Measurements from ENCODE around the gene GRIFIN.

The GRIFIN gene

GRCh38 chr7:2438186-2438585 is 38.0 kb downstream of the GRIFIN start:
- no peak overlapping the region for H3K4me3 Mint-ChIP-seq
- H3K27me3 Mint-ChIP-seq: no peaks in the 10 kb centered on the region
- H3K36me3 Mint-ChIP-seq: peaks cover 11 to 33% of the 10 kb centered on the region in 2 donors
- peaks cover 5 to 7% of the 10 kb centered on the region in 2 donors for H3K4me1 Mint-ChIP-seq
- H3K9me3 Mint-ChIP-seq: no peaks in the 10 kb centered on the region
- DNase-seq: no peak
- H3K27ac Mint-ChIP-seq: no peak overlapping the region
- ATAC-seq (replicated peaks): no peak

GRCh38 chr7:2437537-2438148 is 38.6 kb downstream of the GRIFIN start:
- Mint-ChIP-seq H3K4me1 (peaks cover 5 to 7% of the 10 kb centered on the region in 2 donors), H3K36me3 (peaks cover 14 to 34% of the 10 kb centered on the region in 2 donors)

DNA sequence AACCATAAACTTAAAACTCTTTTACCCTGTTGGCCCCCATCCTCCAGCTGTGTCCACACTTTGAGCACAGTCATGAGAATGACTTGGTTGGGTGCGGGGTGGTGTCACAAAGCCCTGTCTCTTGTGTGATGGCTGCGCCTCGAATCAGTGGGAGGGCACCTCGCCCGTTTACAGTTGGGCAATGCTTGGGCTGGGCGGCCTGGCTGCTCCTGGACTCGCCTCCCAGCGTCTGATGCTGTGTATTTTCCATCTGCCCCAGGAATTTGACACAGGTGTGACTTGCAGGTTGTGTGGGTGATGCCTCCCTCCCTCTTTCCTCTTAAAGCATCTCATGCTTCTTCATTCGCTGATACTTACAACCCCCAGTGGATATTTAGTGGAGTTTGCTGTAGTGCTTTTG is 39.1 kb downstream of the GRIFIN start:
- Mint-ChIP-seq H3K9me3 (no peaks in the 10 kb centered on the region), H3K4me1 (peaks cover 4 to 6% of the 10 kb centered on the region in 2 donors), H3K36me3 (peaks cover 14 to 37% of the 10 kb centered on the region in 2 donors), H3K27me3 (no peaks in the 10 kb centered on the region), H3K27ac (no peak overlapping the region), H3K4me3 (no peak overlapping the region)
- ATAC-seq (replicated peaks) (no peak), DNase-seq (no peak)

More at GRCh38 chr7:2437537-2438148, 38.6 kb downstream of the GRIFIN start:
- H3K4me3 Mint-ChIP-seq: no peak overlapping the region
- H3K9me3 Mint-ChIP-seq: no peaks in the 10 kb centered on the region
- no peak overlapping the region for H3K27ac Mint-ChIP-seq
- no peak for ATAC-seq (replicated peaks)
- DNase-seq: no peak
- H3K27me3 Mint-ChIP-seq: no peaks in the 10 kb centered on the region

DNA sequence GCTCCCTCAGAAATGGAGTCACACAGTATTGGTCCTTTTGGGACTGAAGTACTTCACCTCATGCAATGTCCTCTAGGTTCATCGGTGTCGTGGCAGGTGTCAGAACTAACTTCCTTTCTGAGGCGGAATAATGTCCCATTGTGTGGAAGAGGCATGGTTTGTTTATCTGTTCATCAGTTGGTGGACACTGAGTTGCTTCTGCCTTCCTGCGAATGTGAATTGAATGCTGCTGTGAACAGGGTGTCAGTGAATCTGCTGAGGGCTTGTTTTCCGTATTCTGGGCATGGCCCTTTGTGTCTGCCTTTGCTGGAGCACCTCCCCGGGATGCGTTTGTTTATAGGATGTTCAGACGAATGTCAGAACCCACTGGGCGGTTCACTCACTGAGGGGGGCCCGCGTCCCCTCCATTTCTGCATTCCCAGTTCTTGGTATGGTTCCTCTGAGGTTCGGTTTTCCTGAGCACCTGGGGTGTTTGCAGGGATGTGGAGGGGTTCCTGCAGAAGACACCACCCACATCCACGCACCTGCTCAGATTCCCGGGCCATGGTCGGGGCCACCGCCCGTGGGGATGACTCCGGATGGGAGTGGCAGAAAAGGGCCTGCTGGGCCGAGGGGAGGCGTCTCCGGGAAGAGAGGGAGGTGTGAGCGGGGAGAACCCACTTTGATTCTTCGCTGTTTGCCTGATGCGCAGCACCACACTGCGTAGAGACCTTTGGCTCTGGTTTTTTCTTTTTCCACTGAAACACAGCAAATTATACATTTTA is 39.7 kb downstream of the GRIFIN start:
- no peaks in the 10 kb centered on the region for H3K4me1 Mint-ChIP-seq
- H3K4me3 Mint-ChIP-seq: no peak overlapping the region
- no peak overlapping the region for H3K27ac Mint-ChIP-seq
- no peaks in the 10 kb centered on the region for H3K9me3 Mint-ChIP-seq
- no peak for DNase-seq
- ATAC-seq (replicated peaks): no peak
- H3K27me3 Mint-ChIP-seq: no peaks in the 10 kb centered on the region
- H3K36me3 Mint-ChIP-seq: peaks cover 14 to 39% of the 10 kb centered on the region in 2 donors

- Mint-ChIP-seq H3K4me3 (no peak overlapping the region), H3K27me3 (no peaks in the 10 kb centered on the region), H3K9me3 (peaks cover 5 to 6% of the 10 kb centered on the region in 2 donors), H3K4me1 (no peaks in the 10 kb centered on the region), H3K27ac (no peak overlapping the region), H3K36me3 (peaks cover 23 to 47% of the 10 kb centered on the region in 2 donors)
- no peak for DNase-seq
- no peak for ATAC-seq (replicated peaks)
Measured at GRCh38 chr7:2435146-2435545, 41.1 kb downstream of the GRIFIN start.

- no peak overlapping the region for H3K27ac Mint-ChIP-seq
- ATAC-seq (replicated peaks) (no peak), DNase-seq (no peak)
- peaks cover 23 to 44% of the 10 kb centered on the region in 2 donors for H3K36me3 Mint-ChIP-seq
- no peak overlapping the region for H3K4me3 Mint-ChIP-seq
- H3K4me1 Mint-ChIP-seq: peaks cover 0 to 2% of the 10 kb centered on the region in 2 donors
- peaks cover 5 to 6% of the 10 kb centered on the region in 2 donors for H3K9me3 Mint-ChIP-seq
- H3K27me3 Mint-ChIP-seq: no peaks in the 10 kb centered on the region
Measured at GRCh38 chr7:2433713-2434550, 42.3 kb downstream of the GRIFIN start.

DNA sequence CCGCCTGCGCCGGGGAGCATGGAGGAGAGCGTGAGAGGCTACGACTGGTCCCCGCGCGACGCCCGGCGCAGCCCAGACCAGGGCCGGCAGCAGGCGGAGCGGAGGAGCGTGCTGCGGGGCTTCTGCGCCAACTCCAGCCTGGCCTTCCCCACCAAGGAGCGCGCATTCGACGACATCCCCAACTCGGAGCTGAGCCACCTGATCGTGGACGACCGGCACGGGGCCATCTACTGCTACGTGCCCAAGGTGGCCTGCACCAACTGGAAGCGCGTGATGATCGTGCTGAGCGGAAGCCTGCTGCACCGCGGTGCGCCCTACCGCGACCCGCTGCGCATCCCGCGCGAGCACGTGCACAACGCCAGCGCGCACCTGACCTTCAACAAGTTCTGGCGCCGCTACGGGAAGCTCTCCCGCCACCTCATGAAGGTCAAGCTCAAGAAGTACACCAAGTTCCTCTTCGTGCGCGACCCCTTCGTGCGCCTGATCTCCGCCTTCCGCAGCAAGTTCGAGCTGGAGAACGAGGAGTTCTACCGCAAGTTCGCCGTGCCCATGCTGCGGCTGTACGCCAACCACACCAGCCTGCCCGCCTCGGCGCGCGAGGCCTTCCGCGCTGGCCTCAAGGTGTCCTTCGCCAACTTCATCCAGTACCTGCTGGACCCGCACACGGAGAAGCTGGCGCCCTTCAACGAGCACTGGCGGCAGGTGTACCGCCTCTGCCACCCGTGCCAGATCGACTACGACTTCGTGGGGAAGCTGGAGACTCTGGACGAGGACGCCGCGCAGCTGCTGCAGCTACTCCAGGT is 43.1 kb downstream of the GRIFIN start:
- DNase-seq: no peak
- no peak overlapping the region for H3K4me3 Mint-ChIP-seq
- H3K27ac Mint-ChIP-seq: no peak overlapping the region
- peaks cover 0 to 2% of the 10 kb centered on the region in 2 donors for H3K4me1 Mint-ChIP-seq
- H3K9me3 Mint-ChIP-seq: peaks cover 5 to 6% of the 10 kb centered on the region in 2 donors
- no peaks in the 10 kb centered on the region for H3K27me3 Mint-ChIP-seq
- ATAC-seq (replicated peaks): no peak
- peaks cover 23 to 37% of the 10 kb centered on the region in 2 donors for H3K36me3 Mint-ChIP-seq

DNA sequence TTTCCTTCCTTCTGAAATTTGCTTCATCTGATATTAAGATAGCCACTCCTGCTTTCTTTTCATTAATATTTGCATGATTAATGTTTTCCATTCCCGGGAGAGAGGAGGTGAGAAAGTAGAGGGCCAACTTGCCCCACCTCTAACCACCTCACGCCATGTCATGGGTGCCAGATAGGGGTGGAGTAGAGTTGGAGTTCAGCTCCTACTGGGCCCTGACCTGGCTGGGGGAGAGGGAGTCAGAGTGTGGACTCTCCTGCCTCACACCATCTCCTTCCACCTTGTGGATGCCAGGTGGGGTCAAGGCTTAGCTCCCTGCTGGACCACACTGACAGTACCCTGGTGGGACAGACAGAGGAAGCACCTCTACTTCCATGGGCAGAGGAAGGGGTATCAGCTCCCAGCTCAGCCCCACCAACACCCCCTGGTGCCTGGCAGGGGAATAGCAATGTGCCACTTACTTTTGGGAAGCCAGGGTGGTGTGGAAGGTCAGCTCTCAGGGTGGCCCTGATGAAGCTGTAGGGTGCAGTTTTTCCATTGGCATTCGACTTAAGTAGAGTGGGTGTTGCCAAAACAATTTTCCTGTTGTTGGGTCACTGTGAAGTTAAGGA is 44.8 kb downstream of the GRIFIN start:
- H3K36me3 Mint-ChIP-seq: peaks cover 18 to 33% of the 10 kb centered on the region in 2 donors
- H3K27ac Mint-ChIP-seq: no peak overlapping the region
- no peak for DNase-seq

GRCh38 chr7:2425749-2426148 is 50.4 kb downstream of the GRIFIN start:
- Mint-ChIP-seq H3K36me3 (peaks cover 5% of the 10 kb centered on the region in 2 donors), H3K27me3 (no peaks in the 10 kb centered on the region), H3K4me1 (peaks cover 7 to 18% of the 10 kb centered on the region in 2 donors), H3K27ac (no peak overlapping the region), H3K9me3 (peaks cover 0 to under 1% of the 10 kb centered on the region in 2 donors), H3K4me3 (no peak overlapping the region)
- DNase-seq: no peak
- no peak for ATAC-seq (replicated peaks)

More for the DNA sequence above, 44.8 kb downstream of the GRIFIN start:
- peaks cover 5 to 6% of the 10 kb centered on the region in 2 donors for H3K9me3 Mint-ChIP-seq
- ATAC-seq (replicated peaks): peak; percentile 49 to 60
- peaks cover 0 to 2% of the 10 kb centered on the region in 2 donors for H3K4me1 Mint-ChIP-seq
- H3K27me3 Mint-ChIP-seq: no peaks in the 10 kb centered on the region
- H3K4me3 Mint-ChIP-seq: no peak overlapping the region

All from stimulated activated naive B cell treated with anti-CD40 and anti-IgM and Interleukin-4, amounts not matched to agents 10 μg/mL and 1 μg/mL and 100 μg/mL, for 72 hours (primary cell).